Gastrocnemius medialis (tissue), 4 donors: Measurements from ENCODE around the gene SLC35F1.

Experiments
- CTCF ChIP-seq, 5 experiments: fragments of 450-650 bp in 3 of 5; fragments of 200-600 bp in 2 of 5; sonication (generic) in 2 of 5; IDR thresholded peaks in 4 of 5; conservative IDR thresholded peaks in 1 of 5; 1 replicate in 4 of 5; 2 replicates in 1 of 5; pipeline ENCODE4 v1.5.1; 2016 to 2019; ENCODE audit warnings: antibody characterized with exemption in 5 of 5, mild to moderate bottlenecking in 3 of 5, moderate library complexity in 3 of 5
- POLR2A ChIP-seq, 2 donors: fragments of 450-650 bp; IDR thresholded peaks; one replicate each; pipeline ENCODE4 v1.6.1; 2017; ENCODE audit warnings: antibody characterized with exemption in 2 of 2, mild to moderate bottlenecking in 2 of 2, moderate library complexity in 2 of 2

GRCh38 chr6:118023771-118024170, 116.7 kb downstream of the SLC35F1 start:
- TF ChIP-seq CTCF (IDR thresholded peaks at IDR 0.05 in 4 of 5, conservative IDR thresholded peaks at IDR 0.05 in 1 of 5), result no peak
- no peak for TF ChIP-seq POLR2A (IDR thresholded peaks at IDR 0.05)
